Measurements from ENCODE around the gene INTS1. TPM values are rescaled to one million over a fixed set of nuclear protein-coding genes. Genes with fewer than 3 reads are reported as not detected.

INTS1 gene
- total and polyA plus RNA-seq, 2 of the 4 experiments (the other 2 are of a cell fraction) = 9.3 to 40.1 TPM

DNA sequence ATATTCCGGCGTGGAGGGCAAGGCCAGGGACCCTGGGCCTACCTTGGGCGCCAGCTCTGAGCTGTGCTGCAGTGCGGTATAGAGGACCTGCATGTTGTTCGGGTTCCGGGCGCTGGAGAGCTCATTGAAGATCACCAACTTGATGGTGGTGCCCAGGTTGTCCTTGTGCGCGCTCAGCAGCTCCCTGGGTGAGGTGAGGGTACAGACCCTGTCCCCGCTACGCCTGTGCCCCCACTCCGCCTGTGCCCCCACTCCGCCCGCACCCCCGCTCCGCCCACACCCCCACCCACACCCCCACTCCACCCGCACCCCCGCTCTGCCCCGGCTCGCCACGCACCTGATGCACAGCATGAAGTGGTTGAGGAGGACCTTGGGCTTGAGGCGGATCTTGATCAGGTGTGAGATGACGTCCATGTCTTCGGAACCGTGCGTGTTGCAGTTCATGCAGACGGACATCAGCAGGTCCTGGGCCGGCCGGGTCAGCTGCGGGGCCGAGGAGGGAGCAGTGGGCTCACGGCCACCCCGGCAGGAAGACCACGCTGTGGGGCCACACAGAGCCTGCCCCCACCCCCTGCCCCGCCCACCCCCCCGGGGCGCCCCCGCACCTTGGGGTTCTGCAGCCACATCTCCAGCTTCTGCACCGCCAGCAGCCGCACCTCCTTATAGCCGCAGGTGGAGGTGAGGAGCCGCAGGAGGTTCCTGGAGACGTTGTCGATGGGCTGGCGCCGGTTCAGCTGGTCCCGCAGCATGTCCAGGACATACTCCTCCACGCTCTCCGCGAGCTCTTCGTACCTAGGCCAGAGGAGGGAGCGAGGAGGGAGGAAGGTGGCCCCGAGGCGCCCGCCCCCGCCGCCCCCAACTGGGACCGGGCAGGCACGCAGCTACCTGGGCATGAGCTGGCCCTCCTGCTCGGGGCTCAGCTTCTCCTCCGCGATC lies 5.6 kb downstream of the INTS1 start:
- no peak for ATAC-seq (ENCODE audit: low read depth)
- Histone ChIP-seq H2BK5ac (ENCODE audit: low read depth, low read length, poor library complexity, severe bottlenecking) (no peak overlapping the region), H3K23ac (ENCODE audit: low read depth, low read length) (no peak overlapping the region), H2AFZ (replicated peaks; ENCODE audit: low read length, poor library complexity) (no peak overlapping the region), H3K4me2 (ENCODE audit: low read depth, low read length) (no peak overlapping the region), H2BK120ac (ENCODE audit: low read depth, low read length) (no peak overlapping the region), H3K56ac (ENCODE audit: extremely low read depth, insufficient read depth, low read length) (no peak overlapping the region), H2AK5ac (ENCODE audit: low read depth, low read length) (no peak overlapping the region), H3K27me3 (ENCODE audit: control insufficient read depth, insufficient read depth, low read length) (no peaks in the 10 kb centered on the region), H3K27ac (ENCODE audit: insufficient read depth, low read length) (no peak overlapping the region), H4K91ac (ENCODE audit: insufficient read depth, low read depth, low read length) (no peak overlapping the region), H3K9ac (ENCODE audit: low read depth, low read length) (no peak overlapping the region), H2AK9ac (replicated peaks; ENCODE audit: low read depth, low read length, poor library complexity) (no peak overlapping the region), H3K4me3 (ENCODE audit: insufficient read depth, low read depth, low read length) (no peak overlapping the region), H3K79me1 (ENCODE audit: low read depth in 1 of 2, low read length in 2 of 2) (peaks cover 16 to 35% of the 10 kb centered on the region in 2 experiments), H4K8ac (ENCODE audit: low read depth in 2 of 2, low read length in 2 of 2) (no peak overlapping the region), H3K9me1 (ENCODE audit: insufficient read depth, low read length) (0 out of 2 replicates have a peak, but pooled peaks cover 3% of the 10 kb centered on the region), H3K4me1 (ENCODE audit: control insufficient read depth, insufficient read depth, low read length) (peaks cover 5% of the 10 kb centered on the region), H3K4ac (ENCODE audit: low read depth, low read length) (no peak overlapping the region), H3K36me3 (ENCODE audit: control insufficient read depth, insufficient read depth, low read length) (peaks cover 64% of the 10 kb centered on the region), H3K9me3 (ENCODE audit: control insufficient read depth, insufficient read depth, low read length) (no peaks in the 10 kb centered on the region), H2BK15ac (ENCODE audit: low read depth, low read length) (no peak overlapping the region), H4K5ac (ENCODE audit: low read depth, low read length) (no peak overlapping the region), H4K20me1 (ENCODE audit: insufficient read depth, low read length) (peaks cover 18% of the 10 kb centered on the region), H2BK20ac (ENCODE audit: low read depth, low read length) (no peak overlapping the region), H3K18ac (ENCODE audit: low read depth, low read length) (no peak overlapping the region), H3K14ac (replicated peaks; ENCODE audit: low read depth, low read length) (no peak overlapping the region)
- 95% methylated on average over 12 of the region's 62 CpGs; no CpG with 5 or more reads in 1 of the 2 experiments for WGBS, 2 experiments (ENCODE audit: extremely low coverage in 2 of 2, insufficient read length in 1 of 2)
- dilution Hi-C loops (cut with HindIII; ENCODE audit: low sequenced_read_pairs, unreplicated experiment) (no loop called here), intact Hi-C loops (cut with micrococcal nuclease) (no loop called here), in situ Hi-C loops (cut with MboI; ENCODE audit: low sequenced_read_pairs) (no loop called here)
- no TSS peak for BruUV-seq (replicated peaks)
- TF ChIP-seq MXI1 (IDR thresholded peaks at IDR 0.05; ENCODE audit: borderline replicate concordance, low read depth, low read length) = no peak
- TF ChIP-seq CEBPB (IDR thresholded peaks at IDR 0.05; ENCODE audit: low read depth, low read length) = no peak
- TF ChIP-seq, protein P1, sequence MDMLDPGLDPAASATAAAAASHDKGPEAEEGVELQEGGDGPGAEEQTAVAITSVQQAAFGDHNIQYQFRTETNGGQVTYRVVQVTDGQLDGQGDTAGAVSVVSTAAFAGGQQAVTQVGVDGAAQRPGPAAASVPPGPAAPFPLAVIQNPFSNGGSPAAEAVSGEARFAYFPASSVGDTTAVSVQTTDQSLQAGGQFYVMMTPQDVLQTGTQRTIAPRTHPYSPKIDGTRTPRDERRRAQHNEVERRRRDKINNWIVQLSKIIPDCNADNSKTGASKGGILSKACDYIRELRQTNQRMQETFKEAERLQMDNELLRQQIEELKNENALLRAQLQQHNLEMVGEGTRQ (IDR thresholded peaks at IDR 0.05; ENCODE audit: low read depth, low read length) = no peak
- no peak for TF ChIP-seq RCOR1 (IDR thresholded peaks at IDR 0.05; ENCODE audit: insufficient replicate concordance, low read length)
- no peak for TF ChIP-seq FOS (IDR thresholded peaks at IDR 0.05; ENCODE audit: low read depth, low read length)
- TF ChIP-seq, protein P2, sequence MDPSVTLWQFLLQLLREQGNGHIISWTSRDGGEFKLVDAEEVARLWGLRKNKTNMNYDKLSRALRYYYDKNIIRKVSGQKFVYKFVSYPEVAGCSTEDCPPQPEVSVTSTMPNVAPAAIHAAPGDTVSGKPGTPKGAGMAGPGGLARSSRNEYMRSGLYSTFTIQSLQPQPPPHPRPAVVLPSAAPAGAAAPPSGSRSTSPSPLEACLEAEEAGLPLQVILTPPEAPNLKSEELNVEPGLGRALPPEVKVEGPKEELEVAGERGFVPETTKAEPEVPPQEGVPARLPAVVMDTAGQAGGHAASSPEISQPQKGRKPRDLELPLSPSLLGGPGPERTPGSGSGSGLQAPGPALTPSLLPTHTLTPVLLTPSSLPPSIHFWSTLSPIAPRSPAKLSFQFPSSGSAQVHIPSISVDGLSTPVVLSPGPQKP (IDR thresholded peaks at IDR 0.05; ENCODE audit: borderline replicate concordance, low read depth, low read length) = no peak
- no peak for TF ChIP-seq MAFK (IDR thresholded peaks at IDR 0.05; ENCODE audit: low read depth, low read length)
- no peak for TF ChIP-seq SMC3 (IDR thresholded peaks at IDR 0.05; ENCODE audit: low read depth, low read length)
- no peak for TF ChIP-seq BHLHE40 (IDR thresholded peaks at IDR 0.05; ENCODE audit: low read depth, low read length)
- ChIA-PET POLR2A (ENCODE audit: unreplicated experiment) (no interaction called here), CTCF (interaction anchor here (0.6 kb wide), 1 partner anchor 600 kb away, joined by 3 read pairs; no protein-coding TSS in a partner anchor)
- no peak for DNase-seq

Measured in IMR-90 (cell line).